NOMO-1 treated with DMSO at 0.1 percent for 48 hours (cell line): Measurements from ENCODE around the gene CLK2.
A peak's percentile ranks its signal among the peaks of the same experiment; 100 is the strongest.

Experiments
- DNase-seq: peaks from one replicate; lab custom pipeline; 2025; ENCODE audit not compliant: unreplicated experiment; lab: John Stamatoyannopoulos, UW

The CLK2 gene

GRCh38 chr1:155273343-155274245 lies at the start of gene CLK2:
Gene CLK2 (minus strand): TSS chr1:155273504. CDS start chr1:155270977, 2,527 bp downstream.
- DNase-seq, result peak; percentile 93

- no peak for DNase-seq
Measured at GRCh38 chr1:155322571-155322952, 49.3 kb upstream of the CLK2 start.

- no peak for DNase-seq
Measured at GRCh38 chr1:155321639-155322503, 48.6 kb upstream of the CLK2 start.

GRCh38 chr1:155320661-155321617 lies 47.6 kb upstream of the CLK2 start, which contains the start of gene RUSC1:
Gene RUSC1 (plus strand): TSS chr1:155320894. CDS start chr1:155321774, 880 bp downstream.
- DNase-seq, result no peak

- DNase-seq, result no peak
Measured at GRCh38 chr1:155320252-155320651, 46.9 kb upstream of the CLK2 start.

GRCh38 chr1:155319536-155319935 lies 46.2 kb upstream of the CLK2 start:
- no peak for DNase-seq

- no peak for DNase-seq
Measured at GRCh38 chr1:155318082-155318481, 44.8 kb upstream of the CLK2 start.

GRCh38 chr1:155316922-155317321 lies 43.6 kb upstream of the CLK2 start:
- DNase-seq, result no peak

GRCh38 chr1:155313261-155313660 lies 40.0 kb upstream of the CLK2 start:
- DNase-seq, result no peak

- DNase-seq, result no peak
Measured at GRCh38 chr1:155309423-155310021, 36.2 kb upstream of the CLK2 start.

GRCh38 chr1:155308493-155309422 lies 35.5 kb upstream of the CLK2 start, which contains the start of gene FDPS:
Gene FDPS (plus strand): TSS chr1:155308866. CDS start chr1:155309790, 924 bp downstream.
- DNase-seq, result peak; percentile 100

GRCh38 chr1:155307247-155307740 lies 34.0 kb upstream of the CLK2 start:
- DNase-seq, result peak; percentile 69

- no peak for DNase-seq
Measured at GRCh38 chr1:155305881-155306391, 32.6 kb upstream of the CLK2 start.

- DNase-seq, result no peak
Measured at GRCh38 chr1:155304558-155305063, 31.3 kb upstream of the CLK2 start.

- DNase-seq, result no peak
Measured at GRCh38 chr1:155301342-155301841, 28.1 kb upstream of the CLK2 start, which contains the start of gene PKLR. Gene PKLR (minus strand): TSS chr1:155301438. CDS start chr1:155301395, 43 bp downstream.

GRCh38 chr1:155300553-155301329 lies 27.4 kb upstream of the CLK2 start:
- no peak for DNase-seq

- no peak for DNase-seq
Measured at GRCh38 chr1:155300024-155300423, 26.7 kb upstream of the CLK2 start.
